H1 (cell line): Measurements from ENCODE around the gene ZBTB20. TPM values are rescaled to one million over a fixed set of nuclear protein-coding genes. Genes with fewer than 3 reads are reported as not detected.

ENCODE experiments used
- CTBP2 ChIP-seq: IDR thresholded peaks from 2 replicates; pipeline ENCODE4 v1.7.0; 2011; ENCODE audit warnings: borderline replicate concordance, mild to moderate bottlenecking, moderate library complexity, mixed read lengths, low read length; ENCODE audit not compliant: insufficient read depth, insufficient read length
- polyA plus RNA-seq, 7 experiments: library from polyadenylated mRNA; depleted of rRNA in 3 of 7; stranded (reverse) in 5 of 7; unstranded in 2 of 7; fragments of >200 nt in 5 of 7; fragments of 200-250 nt in 2 of 7; gene quantifications; 1 replicate in 5 of 7; 2 replicates in 1 of 7; 4 replicates in 1 of 7; pipeline versions ENCODE4 v1.2.1 to v1.2.3, GENCODE V29; 2011 to 2013; ENCODE audit warnings: missing spikeins in 2 of 7, mixed read lengths in 2 of 7
- total RNA-seq: library from RNA; stranded (reverse); fragmentation: NEBNext Ultra II Directional; extraction: Animal tissue kit (Norgen Biotek cat#: 25700); gene quantifications from 2 replicates; pipeline ENCODE4 v1.2.1, GENCODE V29; 2021

ZBTB20 gene
- total and polyA plus RNA-seq, 2 of the 8 experiments (the other 6 are each of a cell fraction or from before 2014, with no cell fraction given) = 0.35 to 1.3 TPM

DNA sequence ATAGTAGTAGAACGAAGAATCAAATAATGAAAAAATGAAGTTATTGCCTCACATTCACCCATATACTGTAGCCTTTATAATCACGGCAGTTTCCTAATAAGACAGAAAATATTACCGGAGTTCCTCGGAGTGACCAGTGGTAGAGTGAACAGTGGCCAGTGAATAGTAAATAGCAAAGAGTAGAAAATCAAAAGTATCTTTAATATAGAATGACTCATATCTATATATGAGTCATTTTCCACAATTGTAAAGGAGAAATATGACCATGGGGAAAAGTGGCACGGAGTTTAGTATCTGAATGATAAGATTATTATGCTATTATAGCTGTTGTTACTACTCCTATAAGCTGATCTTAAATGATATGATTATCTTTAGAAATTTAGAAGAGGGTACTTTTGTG, 38.5 kb downstream of the ZBTB20 start (continued):
- TF ChIP-seq CTBP2 = no peak
- TF ChIP-seq, all 59 proteins: peak for 0
